K562 (cell line): ENCODE results near the gene ANGPTL1.

ENCODE experiments used
- CXXC5 ChIP-seq: fragments of 250-450 bp; sonication (Bioruptor Pico); IDR thresholded peaks from 2 replicates; pipeline ENCODE4 v1.8.0; 2022; ENCODE audit warnings: inconsistent platforms, mild to moderate bottlenecking, moderate library complexity
- EGR1 ChIP-seq: fragments of 450-650 bp; conservative IDR thresholded peaks from 2 replicates; pipeline ENCODE4 v1.6.1; 2017; ENCODE audit warnings: mild to moderate bottlenecking
- EZH2 ChIP-seq: IDR thresholded peaks from 2 replicates; pipeline ENCODE4 v1.6.1; 2012; ENCODE audit warnings: low read depth, mild to moderate bottlenecking, inconsistent platforms, low read length, borderline replicate concordance
- SP1 ChIP-seq: sonication (generic); formaldehyde crosslinking; IDR thresholded peaks from 2 replicates; pipeline ENCODE4 v1.8.1; 2022; ENCODE audit warnings: mild to moderate bottlenecking, missing genetic modification reagents
- TAF1 ChIP-seq: IDR thresholded peaks from 2 replicates; pipeline ENCODE4 v1.6.1; 2011; ENCODE audit warnings: mild to moderate bottlenecking, low read length, moderate library complexity; ENCODE audit not compliant: insufficient read depth, control insufficient read depth, severe bottlenecking; ENCODE audit errors: extremely low read depth
- ZNF175 ChIP-seq: fragments of 200-800 bp; sonication (Bioruptor generic); IDR thresholded peaks from 2 replicates; pipeline ENCODE4 v1.6.1; 2016; ENCODE audit warnings: low read depth, mild to moderate bottlenecking, missing genetic modification characterization, missing compliant biosample characterization
- TF ChIP-seq, protein P1 (sequence below): fragments of 250-450 bp; sonication (Bioruptor Pico); IDR thresholded peaks from 2 replicates; pipeline ENCODE4 v1.8.0; 2021; ENCODE audit warnings: borderline replicate concordance, mild to moderate bottlenecking, moderate library complexity; ENCODE audit not compliant: poor library complexity, severe bottlenecking
- TF ChIP-seq, protein P2 (sequence below): fragments of 250-450 bp; sonication (Bioruptor Pico); IDR thresholded peaks from 2 replicates; pipeline ENCODE4 v1.5.0; 2020; ENCODE audit warnings: mild to moderate bottlenecking, borderline replicate concordance

DNA sequence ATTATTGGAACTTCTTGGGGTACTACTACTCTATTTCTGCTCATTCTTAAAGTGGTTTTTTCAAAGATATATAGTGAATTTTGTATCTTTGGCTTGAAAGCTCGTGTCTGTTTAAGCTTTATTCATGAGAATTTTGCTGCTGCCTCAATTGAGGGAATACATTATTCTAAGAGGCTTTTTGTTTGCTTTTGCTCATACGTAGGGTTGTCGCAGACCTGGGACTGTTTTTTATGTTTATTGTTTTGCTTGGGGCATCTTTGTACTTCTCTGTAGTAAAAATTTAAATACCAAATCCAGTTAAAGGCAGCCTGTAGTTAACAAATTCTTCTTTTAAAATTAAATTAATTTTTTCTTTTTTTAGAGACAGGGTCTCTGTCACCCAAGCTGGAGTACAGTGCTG, 62.3 kb downstream of the ANGPTL1 start:
- TF ChIP-seq EZH2 (no peak), ZNF175 (CRISPR knock-in tag) (no peak), SP1 (CRISPR knock-in tag) (no peak), TAF1 (no peak), CXXC5 (CRISPR knock-in tag) (no peak), EGR1 (no peak)
- TF ChIP-seq, protein P1, sequence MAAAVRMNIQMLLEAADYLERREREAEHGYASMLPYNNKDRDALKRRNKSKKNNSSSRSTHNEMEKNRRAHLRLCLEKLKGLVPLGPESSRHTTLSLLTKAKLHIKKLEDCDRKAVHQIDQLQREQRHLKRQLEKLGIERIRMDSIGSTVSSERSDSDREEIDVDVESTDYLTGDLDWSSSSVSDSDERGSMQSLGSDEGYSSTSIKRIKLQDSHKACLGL (CRISPR knock-in tag), result no peak
- TF ChIP-seq, protein P2, sequence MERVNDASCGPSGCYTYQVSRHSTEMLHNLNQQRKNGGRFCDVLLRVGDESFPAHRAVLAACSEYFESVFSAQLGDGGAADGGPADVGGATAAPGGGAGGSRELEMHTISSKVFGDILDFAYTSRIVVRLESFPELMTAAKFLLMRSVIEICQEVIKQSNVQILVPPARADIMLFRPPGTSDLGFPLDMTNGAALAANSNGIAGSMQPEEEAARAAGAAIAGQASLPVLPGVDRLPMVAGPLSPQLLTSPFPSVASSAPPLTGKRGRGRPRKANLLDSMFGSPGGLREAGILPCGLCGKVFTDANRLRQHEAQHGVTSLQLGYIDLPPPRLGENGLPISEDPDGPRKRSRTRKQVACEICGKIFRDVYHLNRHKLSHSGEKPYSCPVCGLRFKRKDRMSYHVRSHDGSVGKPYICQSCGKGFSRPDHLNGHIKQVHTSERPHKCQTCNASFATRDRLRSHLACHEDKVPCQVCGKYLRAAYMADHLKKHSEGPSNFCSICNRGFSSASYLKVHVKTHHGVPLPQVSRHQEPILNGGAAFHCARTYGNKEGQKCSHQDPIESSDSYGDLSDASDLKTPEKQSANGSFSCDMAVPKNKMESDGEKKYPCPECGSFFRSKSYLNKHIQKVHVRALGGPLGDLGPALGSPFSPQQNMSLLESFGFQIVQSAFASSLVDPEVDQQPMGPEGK (CRISPR knock-in tag), result no peak
